ENCODE results near the gene SERPINC1. TPM values are rescaled to one million over a fixed set of nuclear protein-coding genes. Genes with fewer than 3 reads are reported as not detected.
"Not testable (repeated sequence)": the region's sequence is repeated elsewhere in the genome, so short reads cannot be mapped to it uniquely, and the experiment has no call there.

SERPINC1 gene
- total RNA-seq (not detected), polyA plus RNA-seq (not detected)

GRCh38 chr1:173917149-173917548, at the start of gene SERPINC1:
TSS of gene SERPINC1 (minus strand) at chr1:173917327. CDS start at chr1:173917259, 68 bp downstream.
- Mint-ChIP-seq H3K27me3 (no peaks in the 10 kb centered on the region), H3K36me3 (no peaks in the 10 kb centered on the region), H3K4me3 (no peak within 1 kb of the TSS), H3K27ac (peak within 1 kb of the TSS in 1 of 7 donors; percentile 67), H3K4me1 (no peaks in the 10 kb centered on the region), H3K9me3 (peaks cover 0 to 2% (median 0%) of the 10 kb centered on the region in 8 donors)
- POLR2A ChIA-PET (ENCODE audit: partially characterized antibody): no interaction called here
- Histone ChIP-seq H3K27ac (ENCODE audit: low read depth, low read length) (no peak within 1 kb of the TSS), H3K27me3 (ENCODE audit: insufficient read depth, low read length) (no peaks in the 10 kb centered on the region), H3K36me3 (ENCODE audit: insufficient read depth, low read length) (no peaks in the 10 kb centered on the region), H3K4me3 (ENCODE audit: low read length in 2 of 2) (no peak within 1 kb of the TSS), H3K9me3 (ENCODE audit: control insufficient read depth in 1 of 2, low read length in 2 of 2) (no peaks in the 10 kb centered on the region), H3K4me1 (ENCODE audit: insufficient read depth, low read length) (no peaks in the 10 kb centered on the region)
- intact Hi-C loops (cut with micrococcal nuclease): no loop called here
- CTCF ChIA-PET (ENCODE audit: partially characterized antibody): no interaction called here
- DNase-seq: no peak

DNA sequence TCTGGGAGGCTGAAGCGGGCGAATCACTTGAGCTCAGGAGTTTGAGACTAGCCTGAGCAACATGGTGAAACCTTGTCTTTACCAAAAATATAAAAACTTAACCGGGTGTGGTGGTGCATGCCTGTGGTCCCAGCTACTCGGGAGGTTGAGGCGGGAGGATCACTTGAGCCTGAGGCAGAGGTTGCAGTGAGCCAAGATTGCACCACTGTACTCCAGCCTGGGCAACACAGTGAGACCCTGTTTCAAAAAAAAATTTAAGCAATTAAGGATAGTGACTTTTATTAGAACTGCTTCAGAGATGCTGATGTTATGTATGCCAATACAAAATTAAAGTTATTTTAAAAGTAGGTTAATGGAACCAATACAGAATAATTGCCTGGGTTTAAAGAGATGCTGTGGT, 48.8 kb upstream of the SERPINC1 start:
- ChIA-PET CTCF (ENCODE audit: partially characterized antibody) (interaction anchor here (2.0 kb wide), 1 partner anchor 252 kb away, joined by 8 read pairs; no protein-coding TSS in a partner anchor), POLR2A (ENCODE audit: partially characterized antibody) (interaction anchor here (0.5 kb wide), 1 partner anchor 136 kb away, joined by 4 read pairs; no protein-coding TSS in a partner anchor)
- H3K9me3 Mint-ChIP-seq; H3K27me3 Mint-ChIP-seq; H3K27ac ChIP-seq (ENCODE audit: low read depth, low read length); H3K4me3 ChIP-seq (ENCODE audit: low read length in 2 of 2); intact Hi-C loops (cut with micrococcal nuclease); DNase-seq; H3K4me3 Mint-ChIP-seq; H3K4me1 ChIP-seq (ENCODE audit: insufficient read depth, low read length); H3K4me1 Mint-ChIP-seq; H3K9me3 ChIP-seq (ENCODE audit: control insufficient read depth in 1 of 2, low read length in 2 of 2); H3K27me3 ChIP-seq (ENCODE audit: insufficient read depth, low read length): not testable (repeated sequence)
- peak overlapping the region in 1 of 7 donors; percentile 53 for H3K27ac Mint-ChIP-seq
- peaks cover 37 to 62% of the 10 kb centered on the region in 2 donors for H3K36me3 Mint-ChIP-seq
- peaks cover 45% of the 10 kb centered on the region for H3K36me3 ChIP-seq (ENCODE audit: insufficient read depth, low read length)

GRCh38 chr1:173963477-173963876, 46.4 kb upstream of the SERPINC1 start:
- H3K27me3 Mint-ChIP-seq: no peaks in the 10 kb centered on the region
- no peaks in the 10 kb centered on the region for H3K27me3 ChIP-seq (ENCODE audit: insufficient read depth, low read length)
- no peaks in the 10 kb centered on the region for H3K9me3 ChIP-seq (ENCODE audit: control insufficient read depth in 1 of 2, low read length in 2 of 2)
- H3K4me1 ChIP-seq (ENCODE audit: insufficient read depth, low read length): no peaks in the 10 kb centered on the region
- H3K9me3 Mint-ChIP-seq: no peaks in the 10 kb centered on the region
- ChIA-PET POLR2A (ENCODE audit: partially characterized antibody) (no interaction called here), CTCF (ENCODE audit: partially characterized antibody) (no interaction called here)
- intact Hi-C loops (cut with micrococcal nuclease): no loop called here
- no peak for DNase-seq
- H3K4me3 ChIP-seq (ENCODE audit: low read length in 2 of 2): no peak overlapping the region
- H3K27ac ChIP-seq (ENCODE audit: low read depth, low read length): no peak overlapping the region
- peak overlapping the region in 1 of 7 donors; percentile 47 for H3K27ac Mint-ChIP-seq
- H3K4me1 Mint-ChIP-seq: peaks cover 0 to 4% (median 2%) of the 10 kb centered on the region in 4 donors
- no peak overlapping the region for H3K4me3 Mint-ChIP-seq
- peaks cover 47 to 71% of the 10 kb centered on the region in 2 donors for H3K36me3 Mint-ChIP-seq
- H3K36me3 ChIP-seq (ENCODE audit: insufficient read depth, low read length): peaks cover 46% of the 10 kb centered on the region

GRCh38 chr1:173960625-173961024, 43.5 kb upstream of the SERPINC1 start:
- Histone ChIP-seq H3K4me1 (ENCODE audit: insufficient read depth, low read length) (no peaks in the 10 kb centered on the region), H3K4me3 (ENCODE audit: low read length in 2 of 2) (no peak overlapping the region), H3K9me3 (ENCODE audit: control insufficient read depth in 1 of 2, low read length in 2 of 2) (no peaks in the 10 kb centered on the region), H3K36me3 (ENCODE audit: insufficient read depth, low read length) (peaks cover 50% of the 10 kb centered on the region), H3K27me3 (ENCODE audit: insufficient read depth, low read length) (no peaks in the 10 kb centered on the region), H3K27ac (ENCODE audit: low read depth, low read length) (no peak overlapping the region)
- peak overlapping the region in 4 of 7 donors; percentile 6 to 42 (median 32) for H3K27ac Mint-ChIP-seq
- H3K36me3 Mint-ChIP-seq: peaks cover 37 to 68% of the 10 kb centered on the region in 2 donors
- H3K9me3 Mint-ChIP-seq: no peaks in the 10 kb centered on the region
- ChIA-PET POLR2A (ENCODE audit: partially characterized antibody) (no interaction called here), CTCF (ENCODE audit: partially characterized antibody) (no interaction called here)
- intact Hi-C loops (cut with micrococcal nuclease): no loop called here
- H3K4me1 Mint-ChIP-seq: peaks cover 0 to 4% (median 2%) of the 10 kb centered on the region in 4 donors
- H3K4me3 Mint-ChIP-seq: peak overlapping the region in 1 of 8 donors; percentile 8
- no peak for DNase-seq
- H3K27me3 Mint-ChIP-seq: no peaks in the 10 kb centered on the region

- intact Hi-C loops (cut with micrococcal nuclease): no loop called here
- H3K27ac ChIP-seq (ENCODE audit: low read depth, low read length): no peak overlapping the region
- Mint-ChIP-seq H3K9me3 (no peaks in the 10 kb centered on the region), H3K36me3 (peaks cover 31 to 49% of the 10 kb centered on the region in 2 donors), H3K4me1 (peaks cover 0 to 12% (median 7%) of the 10 kb centered on the region in 4 donors), H3K27me3 (no peaks in the 10 kb centered on the region), H3K4me3 (no peak overlapping the region), H3K27ac (peak overlapping the region in 2 of 7 donors; percentile 19 to 85)
- no peak overlapping the region for H3K4me3 ChIP-seq (ENCODE audit: low read length in 2 of 2)
- CTCF ChIA-PET (ENCODE audit: partially characterized antibody): no interaction called here
- peaks cover 35% of the 10 kb centered on the region for H3K36me3 ChIP-seq (ENCODE audit: insufficient read depth, low read length)
- no peaks in the 10 kb centered on the region for H3K9me3 ChIP-seq (ENCODE audit: control insufficient read depth in 1 of 2, low read length in 2 of 2)
- H3K4me1 ChIP-seq (ENCODE audit: insufficient read depth, low read length): no peaks in the 10 kb centered on the region
- H3K27me3 ChIP-seq (ENCODE audit: insufficient read depth, low read length): no peaks in the 10 kb centered on the region
- POLR2A ChIA-PET (ENCODE audit: partially characterized antibody): interaction anchor here (0.7 kb wide), 1 partner anchor 86 kb away, joined by 4 read pairs; the partner anchor contains the start of genes GAS5 and ZBTB37
- DNase-seq: no peak
These were observed 37.1 kb upstream of the SERPINC1 start for GRCh38 chr1:173954179-173954578.

GRCh38 chr1:173948594-173948993, 31.5 kb upstream of the SERPINC1 start:
- H3K9me3 Mint-ChIP-seq: no peaks in the 10 kb centered on the region
- H3K27ac Mint-ChIP-seq: peak overlapping the region in 1 of 7 donors; percentile 67
- no peak overlapping the region for H3K4me3 Mint-ChIP-seq
- CTCF ChIA-PET (ENCODE audit: partially characterized antibody): no interaction called here
- H3K27ac ChIP-seq (ENCODE audit: low read depth, low read length): no peak overlapping the region
- H3K4me1 ChIP-seq (ENCODE audit: insufficient read depth, low read length): no peaks in the 10 kb centered on the region
- no peaks in the 10 kb centered on the region for H3K27me3 ChIP-seq (ENCODE audit: insufficient read depth, low read length)
- H3K4me3 ChIP-seq (ENCODE audit: low read length in 2 of 2): no peak overlapping the region
- intact Hi-C loops (cut with micrococcal nuclease): no loop called here
- peaks cover 0 to 8% (median 4%) of the 10 kb centered on the region in 4 donors for H3K4me1 Mint-ChIP-seq
- no peaks in the 10 kb centered on the region for H3K27me3 Mint-ChIP-seq
- peaks cover 49% of the 10 kb centered on the region for H3K36me3 ChIP-seq (ENCODE audit: insufficient read depth, low read length)
- POLR2A ChIA-PET (ENCODE audit: partially characterized antibody): no interaction called here
- no peaks in the 10 kb centered on the region for H3K9me3 ChIP-seq (ENCODE audit: control insufficient read depth in 1 of 2, low read length in 2 of 2)
- peaks cover 39 to 60% of the 10 kb centered on the region in 2 donors for H3K36me3 Mint-ChIP-seq
- DNase-seq: no peak

GRCh38 chr1:173946380-173946921, 29.3 kb upstream of the SERPINC1 start:
- Histone ChIP-seq H3K36me3 (ENCODE audit: insufficient read depth, low read length) (peaks cover 54% of the 10 kb centered on the region), H3K4me1 (ENCODE audit: insufficient read depth, low read length) (no peaks in the 10 kb centered on the region), H3K4me3 (ENCODE audit: low read length in 2 of 2) (no peak overlapping the region), H3K27me3 (ENCODE audit: insufficient read depth, low read length) (no peaks in the 10 kb centered on the region), H3K27ac (ENCODE audit: low read depth, low read length) (no peak overlapping the region), H3K9me3 (ENCODE audit: control insufficient read depth in 1 of 2, low read length in 2 of 2) (no peaks in the 10 kb centered on the region)
- H3K4me1 Mint-ChIP-seq: peaks cover 0 to 2% (median 0%) of the 10 kb centered on the region in 4 donors
- ChIA-PET POLR2A (ENCODE audit: partially characterized antibody) (no interaction called here), CTCF (ENCODE audit: partially characterized antibody) (interaction anchor here (0.9 kb wide), 1 partner anchor 517 kb away, joined by 3 read pairs; no protein-coding TSS in a partner anchor)
- no peak overlapping the region for H3K4me3 Mint-ChIP-seq
- peaks cover 52 to 65% of the 10 kb centered on the region in 2 donors for H3K36me3 Mint-ChIP-seq
- H3K27me3 Mint-ChIP-seq: no peaks in the 10 kb centered on the region
- no peaks in the 10 kb centered on the region for H3K9me3 Mint-ChIP-seq
- DNase-seq: no peak
- H3K27ac Mint-ChIP-seq: peak overlapping the region in 2 of 7 donors; percentile 22 to 55
- intact Hi-C loops (cut with micrococcal nuclease): no loop called here

All from CD4-positive, alpha-beta memory T cell (primary cell).